GM19395 (cell line): ENCODE data around the gene LBHD2.
"Not testable (repeated sequence)": the region's sequence is repeated elsewhere in the genome, so short reads cannot be mapped to it uniquely, and the experiment has no call there.

Source experiments
- ATAC-seq: cut with Tn5 transposase; IDR thresholded peaks from one replicate; pipeline ENCODE4 v1.9.1; 2021; ENCODE audit warnings: mild to moderate bottlenecking, moderate library complexity; ENCODE audit not compliant: unreplicated experiment

The LBHD2 gene

DNA sequence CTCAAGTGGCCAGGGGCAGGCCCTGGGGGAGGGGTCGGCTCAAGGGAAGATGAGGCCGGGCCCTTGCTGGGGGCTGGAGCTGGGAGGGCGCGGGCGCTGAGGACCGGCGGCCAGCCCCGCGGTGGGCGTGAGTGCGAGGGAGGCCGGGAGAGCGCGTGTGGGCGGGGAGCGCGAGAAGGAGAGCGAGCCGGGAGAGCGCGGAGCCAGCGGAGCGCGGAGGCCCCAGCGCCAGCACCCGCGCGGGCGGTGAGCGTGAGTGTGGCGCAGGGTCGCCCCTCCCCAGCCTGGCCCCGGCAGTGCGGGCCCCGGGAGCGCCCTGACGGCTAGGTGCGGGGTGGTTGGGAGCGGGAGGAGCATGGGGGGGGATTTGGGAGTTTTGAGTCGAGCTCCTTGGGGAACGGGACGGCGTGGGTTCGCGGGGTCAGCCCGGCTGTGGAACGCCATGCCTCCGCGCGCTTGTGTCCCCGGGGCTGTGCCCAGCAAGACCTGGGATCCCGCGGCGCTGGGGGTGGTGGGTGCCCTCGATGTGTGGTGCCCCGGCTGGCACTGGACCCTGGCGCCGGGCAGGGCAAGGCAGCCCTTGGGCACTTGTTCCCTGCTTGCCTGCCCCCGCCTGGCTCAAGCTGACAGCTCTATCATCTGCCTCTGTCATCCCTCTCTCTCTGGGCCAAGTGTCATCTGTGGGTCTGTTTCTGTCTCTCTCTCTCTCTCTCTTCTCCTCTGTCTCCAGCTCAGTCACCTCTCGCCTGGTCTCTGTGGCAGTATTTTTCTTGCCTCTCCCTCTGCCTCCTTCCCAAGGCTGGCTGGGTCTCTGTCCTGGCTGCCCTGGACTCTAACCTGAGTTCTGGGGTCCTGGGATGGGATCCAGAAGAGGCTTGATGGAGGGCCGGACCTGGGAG is at the start of gene LBHD2:
Gene LBHD2, plus strand, starts transcription at position 190 of the 899 bp plus-strand sequence. CDS start 1,803 bp downstream, outside the sequence.
- no peak for ATAC-seq

DNA sequence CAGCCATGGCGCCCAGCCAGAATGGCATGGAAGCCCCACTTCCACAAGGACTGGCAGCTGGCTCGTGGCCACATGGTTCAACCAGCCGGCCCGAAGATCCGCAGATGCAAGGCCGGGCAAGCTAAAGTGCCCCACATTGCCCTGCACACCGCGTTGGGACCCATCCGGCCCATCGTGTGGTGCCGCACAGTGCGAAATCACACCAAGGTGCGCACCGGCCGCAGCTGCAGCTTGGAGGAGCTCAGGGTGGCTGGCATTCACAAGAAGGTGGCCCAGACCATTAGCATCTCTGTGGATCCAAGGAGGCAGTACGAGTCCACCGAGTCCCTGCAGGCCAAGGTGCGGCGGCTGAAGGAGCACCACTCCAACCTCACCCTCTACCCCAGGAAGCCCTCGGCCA is 42.5 kb upstream of the LBHD2 start:
- no peak for ATAC-seq

DNA sequence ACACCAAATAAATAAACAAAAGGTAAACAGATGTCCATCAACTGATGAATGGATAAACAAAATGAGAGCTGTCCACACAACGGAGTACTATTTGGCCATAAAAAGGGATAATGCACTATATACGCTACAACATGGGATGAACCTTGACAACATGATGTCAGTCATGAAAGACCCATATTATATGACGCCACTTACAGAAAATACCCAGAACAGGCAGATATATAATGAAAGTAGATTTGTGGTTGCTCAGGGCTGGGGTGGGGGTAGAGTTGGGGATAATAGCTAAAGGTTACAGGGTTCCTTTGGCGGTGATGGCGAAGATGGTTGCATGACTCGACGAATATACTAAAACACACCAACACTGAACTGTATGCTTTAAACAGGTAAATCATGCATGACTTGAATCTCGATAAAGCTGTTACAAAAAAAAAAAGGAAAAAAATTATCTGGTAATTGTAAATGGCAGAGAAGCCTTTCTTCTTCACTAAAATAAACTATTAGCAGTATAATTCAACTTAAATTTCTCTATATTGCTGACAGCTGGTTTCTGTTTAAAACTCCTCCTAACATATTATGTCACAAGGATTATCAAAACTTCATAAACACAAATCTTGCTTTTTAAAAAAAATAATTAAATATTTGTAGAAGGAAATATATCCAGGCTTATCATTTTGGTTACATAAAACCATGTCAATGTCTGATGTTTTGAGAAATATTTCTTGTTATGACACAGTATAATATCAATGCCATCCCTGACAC is 40.6 kb upstream of the LBHD2 start:
- no peak for ATAC-seq

DNA sequence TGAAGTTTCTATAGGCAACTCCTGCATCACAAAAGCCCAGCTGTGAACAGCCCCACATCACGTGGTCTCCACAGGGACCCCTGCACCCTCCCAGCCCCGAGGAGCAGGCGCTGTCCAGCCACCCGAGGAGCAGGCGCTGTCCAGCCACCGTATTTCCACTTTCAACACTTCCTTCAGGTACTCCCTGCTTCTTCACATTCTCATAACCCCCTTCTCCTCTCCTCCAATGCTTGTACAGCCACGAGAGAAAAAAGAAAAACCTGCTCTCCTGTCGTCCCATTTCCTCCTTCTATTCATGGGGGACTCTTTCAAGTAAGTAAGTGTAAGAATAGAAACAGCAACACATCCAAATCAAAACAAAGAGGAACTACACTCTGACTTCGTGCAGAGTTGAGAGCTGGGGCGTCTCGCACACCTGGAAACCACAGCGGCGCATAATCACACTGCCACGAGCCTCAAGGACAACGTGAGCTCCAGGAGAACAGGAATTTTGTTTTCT is 38.6 kb upstream of the LBHD2 start:
- peak; percentile 72 for ATAC-seq

DNA sequence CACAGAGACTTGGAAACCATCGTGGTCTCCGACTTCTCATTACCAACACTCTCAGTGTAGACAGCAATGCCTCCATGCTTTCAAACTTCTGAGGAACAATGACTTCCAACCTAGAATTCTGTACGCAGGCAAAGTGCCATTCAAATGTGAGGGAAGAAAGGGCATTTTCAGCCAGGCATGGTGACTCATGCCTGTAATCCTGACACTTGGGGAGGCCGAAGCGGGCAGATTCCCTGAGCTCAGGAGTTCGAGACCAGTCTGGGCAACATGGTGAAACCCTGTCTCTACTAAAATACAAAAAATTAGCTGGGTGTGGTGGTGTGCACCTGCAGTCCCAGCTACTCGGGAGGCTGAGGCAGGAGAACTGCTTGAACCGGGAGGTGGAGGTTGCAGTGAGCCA is 36.6 kb upstream of the LBHD2 start:
- not testable (repeated sequence) for ATAC-seq

DNA sequence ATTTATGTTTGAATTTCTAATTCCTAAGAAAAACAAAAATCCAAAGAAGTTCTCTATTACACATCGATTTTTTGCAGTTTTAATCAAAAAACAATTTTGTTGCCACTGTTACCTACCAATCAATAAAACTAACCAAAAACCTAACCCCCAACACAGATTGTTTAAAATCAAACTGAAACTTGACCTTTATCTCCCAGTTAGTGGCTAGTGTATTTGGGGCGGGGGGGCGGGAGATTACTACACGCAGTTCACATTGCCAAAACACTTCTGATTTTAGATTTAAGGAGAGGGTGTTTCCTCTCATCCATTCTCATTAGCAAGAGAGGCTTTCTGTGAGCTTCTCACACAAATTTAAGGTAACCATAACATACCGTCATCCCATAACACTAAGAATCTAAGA is 33.1 kb upstream of the LBHD2 start:
- no peak for ATAC-seq

DNA sequence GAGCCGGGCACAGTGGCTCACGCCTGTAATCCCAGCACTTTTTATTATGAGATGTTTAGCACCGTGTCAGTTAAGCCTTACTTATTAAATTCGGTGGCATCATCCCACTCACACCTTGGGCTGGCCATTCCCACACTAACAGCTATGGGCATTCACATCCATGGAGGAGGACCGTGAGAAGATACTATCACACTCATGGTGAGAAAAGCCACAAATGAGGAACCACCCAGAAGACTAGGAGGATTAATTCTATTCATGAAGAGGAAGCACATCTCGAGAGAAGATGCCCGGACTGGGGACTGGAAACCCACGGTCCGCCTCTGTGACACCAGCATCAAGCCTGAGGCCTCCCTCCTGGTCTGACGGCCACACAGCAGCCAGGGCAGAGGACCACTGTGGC is 31.6 kb upstream of the LBHD2 start:
- no peak for ATAC-seq

DNA sequence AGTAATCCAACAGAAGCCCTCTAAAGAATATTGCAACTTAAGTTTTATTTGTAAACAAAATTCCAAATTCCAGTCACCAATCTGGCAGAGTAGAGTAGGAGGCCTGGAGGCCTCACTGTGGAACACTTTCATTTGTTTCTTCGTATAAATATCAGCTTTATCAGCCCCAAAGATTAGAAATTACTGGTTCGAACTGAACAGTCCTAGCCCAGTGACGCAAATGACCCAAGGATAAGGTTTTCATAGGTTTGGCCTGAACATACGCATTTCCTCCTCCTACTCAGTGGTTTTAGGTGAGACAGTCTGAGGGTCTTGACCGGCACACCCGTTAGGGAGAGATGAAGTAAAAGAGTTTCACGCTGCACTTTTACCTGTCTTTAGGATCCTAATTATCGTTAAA is 28.3 kb upstream of the LBHD2 start:
- ATAC-seq, result no peak

DNA sequence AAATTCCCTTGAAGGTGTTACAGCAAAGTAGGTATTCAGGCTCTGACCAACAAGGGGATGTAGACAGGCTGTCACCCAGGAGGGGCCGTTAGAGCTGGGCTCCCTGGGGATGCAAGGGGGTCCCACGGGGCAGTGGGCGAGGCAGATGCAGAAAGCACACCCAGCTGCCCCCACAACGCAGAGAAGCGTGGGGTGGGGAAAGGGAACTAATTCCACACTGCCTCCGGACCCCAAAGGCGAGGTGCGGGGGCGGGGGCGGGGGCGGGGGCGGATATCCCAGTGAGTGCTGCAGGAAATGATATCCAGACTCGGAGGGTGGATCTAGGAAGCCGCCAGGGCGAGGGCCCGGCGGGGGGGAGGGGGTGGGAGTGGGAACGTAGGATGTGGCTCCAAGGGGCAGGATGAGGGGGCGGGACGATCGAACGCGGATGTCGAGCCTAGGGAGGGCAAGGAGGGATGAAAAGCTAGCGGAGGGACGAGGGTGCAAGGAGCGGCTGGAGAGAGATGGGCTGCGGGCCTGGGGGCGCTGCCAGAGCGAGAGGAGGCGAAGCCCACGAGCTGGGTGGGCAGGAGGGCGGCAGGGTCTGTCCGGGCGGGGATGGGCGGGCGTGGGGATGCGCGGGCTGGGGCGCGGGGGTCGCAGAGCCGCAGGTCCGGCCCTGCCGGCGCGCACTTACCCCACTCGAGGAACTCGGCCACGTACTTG is 27.5 kb upstream of the LBHD2 start:
- peak; percentile 10 for ATAC-seq

DNA sequence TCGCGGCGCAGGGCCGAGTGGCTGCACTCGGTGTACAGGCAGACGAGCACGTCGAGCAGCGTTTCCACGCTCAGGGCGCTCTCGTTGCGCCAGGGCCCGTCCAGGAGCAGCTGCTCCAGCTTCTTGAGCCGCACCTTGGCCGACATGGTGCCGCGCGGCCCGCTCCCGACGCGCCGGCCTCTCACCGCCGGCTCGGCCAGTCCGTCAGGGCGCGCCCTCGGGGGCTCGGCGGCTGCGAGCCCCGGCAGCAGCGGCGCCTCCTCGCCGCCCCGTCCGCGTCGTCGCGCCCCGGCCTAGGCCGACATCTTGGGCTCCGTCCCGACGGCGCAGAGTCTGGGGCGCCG is 27.0 kb upstream of the LBHD2 start:
- ATAC-seq, result peak; percentile 33

DNA sequence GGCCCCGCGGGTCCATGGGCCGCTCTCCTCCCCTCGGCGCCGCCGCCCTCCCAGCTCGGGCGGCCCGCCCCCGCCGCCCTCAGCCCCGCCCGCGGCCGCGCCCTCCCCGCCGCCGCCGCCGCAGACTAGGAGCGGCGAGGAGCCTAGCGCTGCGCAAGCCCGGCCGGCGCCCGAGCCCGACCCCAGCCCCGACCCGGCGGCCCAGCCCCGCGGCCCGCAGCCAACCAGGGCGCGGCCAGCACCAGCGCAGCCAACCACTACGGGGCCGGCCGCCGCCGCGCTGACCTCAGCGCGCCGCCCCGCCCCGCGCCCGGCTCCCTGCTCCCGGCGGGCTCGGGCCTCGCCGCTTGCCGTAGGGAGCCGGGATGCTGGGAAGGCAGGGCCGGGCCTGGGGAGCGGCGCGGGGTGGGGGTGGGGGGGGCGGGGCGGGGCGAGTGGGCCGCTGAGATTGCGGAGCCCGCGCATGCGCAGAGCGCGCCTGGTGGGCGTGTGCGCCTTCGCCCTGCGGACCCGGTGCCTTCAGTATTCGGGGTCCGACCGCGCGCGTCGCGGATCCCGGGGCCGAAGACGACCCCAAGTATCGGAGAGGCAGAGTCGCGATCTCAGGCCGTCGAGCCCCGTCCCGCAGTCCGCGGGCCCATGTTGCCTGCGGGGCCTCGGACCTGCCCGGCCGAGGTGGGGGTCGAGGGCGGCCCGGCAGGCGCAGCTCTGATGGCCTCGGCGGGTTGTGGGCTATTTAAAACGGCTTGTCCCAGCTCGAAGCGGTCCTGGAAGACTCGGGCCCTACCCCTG is 26.4 kb upstream of the LBHD2 start, which contains the start of gene CDC42BPB:
Gene CDC42BPB, minus strand, starts transcription at position 178 of the 792 bp plus-strand sequence. CDS start 376 bp downstream, outside the sequence.
- peak; percentile 79 for ATAC-seq

DNA sequence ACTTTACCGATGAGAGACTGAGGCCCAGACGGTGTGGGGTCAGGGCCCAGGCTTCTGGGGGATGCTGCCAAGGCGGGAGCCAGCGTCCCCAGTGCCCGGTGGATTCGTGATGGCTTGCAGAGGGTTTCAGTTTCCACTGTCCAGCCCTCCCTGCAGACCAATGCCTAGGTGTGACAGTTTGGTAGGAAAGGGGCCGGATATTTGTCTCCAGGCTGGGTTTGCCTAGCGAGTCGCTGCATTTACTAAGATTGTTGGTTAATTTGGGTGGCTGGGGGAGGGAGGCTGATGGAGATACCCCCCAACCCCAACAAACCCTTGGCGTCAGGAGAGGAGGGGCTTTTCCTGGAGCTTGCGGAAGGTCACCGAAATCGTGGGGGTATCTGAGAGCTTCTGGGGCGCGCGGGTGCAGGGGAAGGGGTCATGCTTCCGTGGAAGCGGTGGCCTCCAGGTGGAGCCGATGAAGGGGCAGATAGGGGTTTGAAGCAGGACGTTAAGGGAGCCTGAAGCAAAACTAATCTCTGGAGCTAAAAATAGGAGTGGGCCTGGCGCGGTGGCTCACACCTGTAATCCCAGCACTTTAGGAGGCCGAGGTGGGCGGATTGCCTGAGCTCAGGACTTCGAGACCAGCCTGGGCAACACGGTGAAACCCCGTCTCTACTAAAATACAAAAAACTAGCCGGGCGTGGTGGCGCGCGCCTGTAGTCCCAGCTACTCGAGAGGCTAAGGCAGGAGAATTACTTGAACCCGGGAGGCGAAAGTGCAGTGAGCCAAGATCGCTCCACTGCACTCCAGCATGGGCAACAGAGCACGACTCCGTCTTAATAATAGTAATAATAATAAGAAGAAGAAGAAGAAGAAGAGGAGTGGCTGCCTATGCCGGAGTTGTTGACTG is 25.6 kb upstream of the LBHD2 start:
- ATAC-seq, result peak; percentile 6

DNA sequence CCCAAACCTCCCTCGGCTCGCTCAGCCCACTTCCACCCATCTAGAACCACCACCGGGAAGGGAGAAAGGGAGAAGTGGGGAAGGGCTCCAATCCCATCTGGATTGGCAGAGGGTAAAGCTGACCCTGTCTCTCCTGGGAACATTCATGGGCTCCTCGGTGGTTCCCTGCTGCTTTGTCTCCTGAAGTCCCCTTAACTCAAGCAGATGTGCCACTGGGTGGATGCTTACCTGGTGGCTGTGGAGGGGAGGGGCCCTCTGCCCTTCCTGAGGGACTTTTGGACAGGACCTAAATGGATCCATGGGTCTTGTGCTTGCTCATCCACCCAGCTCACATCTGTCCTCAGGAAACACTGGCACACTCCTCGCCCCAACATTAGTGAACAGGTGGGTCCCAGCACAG is 24.5 kb upstream of the LBHD2 start:
- no peak for ATAC-seq

DNA sequence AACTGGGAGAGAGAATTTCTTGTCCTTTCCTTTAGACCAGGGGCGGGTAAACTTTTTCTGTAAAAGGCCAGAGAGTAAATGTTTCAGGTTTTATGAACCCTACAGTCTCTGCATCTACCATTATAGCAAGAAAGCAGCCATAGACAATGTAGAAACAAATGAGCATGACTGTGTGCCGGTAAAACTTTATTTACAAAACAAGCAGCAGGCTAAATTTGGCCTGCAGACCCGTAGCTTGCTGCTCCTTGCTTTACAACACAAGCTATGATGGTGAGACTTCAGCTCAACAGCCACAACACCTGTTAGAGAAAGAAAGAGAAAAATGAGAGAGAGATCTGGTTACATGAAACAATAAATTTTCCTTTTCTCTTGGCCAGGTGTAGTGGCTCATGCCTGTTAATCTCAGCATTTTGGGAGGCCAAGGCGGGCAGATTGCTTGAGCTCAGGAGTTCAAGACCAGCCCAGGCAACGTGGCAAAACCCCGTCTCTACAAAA is 22.5 kb upstream of the LBHD2 start:
- no peak for ATAC-seq

DNA sequence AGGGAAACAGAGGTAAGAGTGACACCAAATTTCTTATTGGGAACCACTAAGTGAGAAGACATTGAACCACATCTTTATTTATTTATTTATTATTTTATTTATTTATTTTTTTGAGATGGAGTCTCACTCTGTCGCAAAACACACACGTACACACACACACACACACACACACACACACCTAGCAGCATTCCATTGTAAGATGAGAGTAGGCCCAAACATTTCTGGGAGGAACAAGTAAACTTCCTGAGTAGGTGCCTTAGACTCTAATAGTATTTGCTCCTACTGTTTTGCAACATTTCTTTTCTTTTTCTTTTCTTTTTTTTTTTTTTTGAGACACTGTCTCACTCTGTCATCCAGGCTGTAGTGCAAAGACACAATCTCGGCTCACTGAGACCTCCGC is 19.6 kb upstream of the LBHD2 start:
- ATAC-seq, result no peak

DNA sequence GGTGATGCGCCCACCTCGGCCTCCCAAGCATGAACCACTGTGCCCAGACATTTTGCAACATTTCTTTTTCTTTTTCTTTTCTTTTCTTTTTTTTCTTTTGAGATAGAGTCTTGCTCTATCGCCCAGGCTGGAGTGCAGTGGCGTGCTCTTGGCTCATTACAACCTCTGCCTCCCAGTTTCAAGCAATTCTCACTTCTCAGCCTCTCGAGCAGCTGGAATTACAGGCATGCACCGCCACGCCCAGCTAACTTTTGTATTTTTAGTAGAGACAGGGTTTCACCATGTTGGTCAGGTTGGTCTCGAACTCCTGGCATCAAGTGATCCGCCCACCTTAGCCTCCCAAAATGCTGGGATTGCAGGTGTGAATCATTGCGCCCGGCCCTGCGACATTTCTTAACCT is 19.0 kb upstream of the LBHD2 start:
- ATAC-seq, result no peak

DNA sequence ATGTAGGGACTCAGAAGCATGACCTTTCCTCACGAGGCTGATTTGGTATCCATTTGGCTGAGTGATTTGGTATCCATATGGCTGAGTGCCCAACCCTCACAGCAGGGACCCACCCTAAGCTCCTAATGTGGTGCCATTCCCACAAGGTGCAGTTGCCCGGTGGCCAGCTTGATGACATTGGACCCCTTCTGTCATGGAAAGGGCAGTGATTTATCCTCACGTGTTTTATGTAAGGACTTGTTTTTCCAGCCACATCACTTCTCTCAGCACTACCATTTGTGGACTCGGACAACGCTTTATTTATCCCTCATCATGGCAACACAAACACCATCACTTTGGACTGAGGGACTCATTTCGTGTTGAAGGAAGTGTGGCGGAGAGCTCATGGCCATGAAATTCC is 18.1 kb upstream of the LBHD2 start:
- ATAC-seq, result no peak

DNA sequence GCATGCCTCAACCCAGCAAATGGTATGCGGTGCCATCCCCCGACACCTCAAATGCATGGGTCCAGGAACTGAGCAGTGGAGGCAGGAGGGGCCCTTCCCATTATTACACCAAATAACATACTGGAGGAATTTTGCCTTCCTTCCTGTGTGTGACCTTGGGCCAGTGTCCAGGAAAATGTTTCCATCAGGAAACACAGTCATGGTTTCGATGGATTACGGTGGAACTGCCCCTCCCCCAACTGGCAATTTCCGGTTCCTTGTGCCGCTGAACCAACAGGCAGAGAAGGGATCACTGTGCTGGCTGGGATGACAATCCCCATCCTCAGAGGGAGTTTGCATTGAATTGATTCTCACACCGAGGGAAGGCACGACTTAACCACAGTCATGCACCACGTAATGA is 17.6 kb upstream of the LBHD2 start:
- no peak for ATAC-seq

DNA sequence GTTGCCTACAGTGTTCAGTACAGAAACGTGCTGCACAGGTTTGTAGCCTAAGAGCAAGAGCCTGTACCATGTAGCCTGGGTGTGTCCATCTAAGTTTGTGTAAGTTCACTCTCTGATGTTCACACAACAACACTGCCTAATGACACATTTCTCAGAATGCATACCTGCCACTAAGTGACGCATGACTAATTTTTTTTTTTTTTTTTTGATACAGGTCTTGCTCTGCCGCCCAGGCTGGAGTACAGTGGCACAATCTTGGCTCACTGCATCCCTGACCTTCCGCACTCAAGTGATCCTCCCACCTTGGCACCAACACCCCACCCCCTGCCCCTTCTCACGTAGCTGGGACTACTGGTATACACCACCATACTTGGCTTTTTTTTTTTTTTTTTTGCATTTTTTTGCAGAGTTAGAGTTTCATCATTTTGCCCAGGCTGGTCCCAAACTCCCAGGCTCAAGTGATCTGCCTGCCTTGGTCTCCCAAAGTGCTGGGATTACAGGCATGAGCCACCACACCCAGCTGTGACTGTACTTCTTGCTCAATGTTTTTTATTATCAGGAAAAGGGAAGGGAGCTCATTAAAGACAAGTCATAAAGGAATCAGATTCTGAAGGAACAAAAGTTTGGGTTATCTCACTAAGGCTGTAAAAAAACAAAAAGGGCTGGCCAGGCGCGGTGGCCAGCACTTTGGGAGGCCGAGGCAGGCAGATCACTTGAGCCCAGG is 16.6 kb upstream of the LBHD2 start:
- ATAC-seq, result no peak
